Cardiac muscle cell (in vitro differentiated cells and primary cell): ENCODE data around the gene PNPO. TPM values are rescaled to one million over a fixed set of nuclear protein-coding genes. Genes with fewer than 3 reads are reported as not detected.

ENCODE experiments used
- DNase-seq, 2 donors: peaks; one replicate each; pipeline versions ENCODE4 v3.0.0 to v3.0.0-alpha.2; 2010 to 2017; ENCODE audit warnings: low read depth in 1 of 2, low spot score in 1 of 2
- H3K27ac ChIP-seq: fragments of 200-600 bp; sonication (generic); 2 replicates; pipeline ENCODE4 v1.5.1; 2016
- H3K27me3 ChIP-seq: fragments of 200-600 bp; sonication (generic); 2 replicates; pipeline ENCODE4 v1.6.0; 2016; ENCODE audit warnings: control low read depth
- H3K36me3 ChIP-seq: fragments of 200-600 bp; sonication (generic); 2 replicates; pipeline ENCODE4 v1.5.1; 2016; ENCODE audit warnings: control low read depth
- H3K4me1 ChIP-seq: fragments of 200-600 bp; sonication (generic); 2 replicates; pipeline ENCODE4 v1.8.1; 2017; ENCODE audit warnings: low read depth, mild to moderate bottlenecking, mixed run types
- H3K4me3 ChIP-seq: fragments of 200-600 bp; sonication (generic); 2 replicates; pipeline ENCODE4 v1.5.1; 2016; ENCODE audit warnings: mild to moderate bottlenecking
- H3K9me3 ChIP-seq: fragments of 200-600 bp; sonication (generic); 2 replicates; pipeline ENCODE4 v1.5.1; 2017; ENCODE audit warnings: low read depth, mild to moderate bottlenecking, control low read depth
- CTCF ChIP-seq: IDR thresholded peaks from 2 replicates; pipeline ENCODE4 v1.5.1; 2012; ENCODE audit warnings: low read depth, mild to moderate bottlenecking, low read length
- polyA plus RNA-seq: library from polyadenylated mRNA; unstranded; fragments of >200 nt; fragmentation: Nextera tagmentation; extraction: Ambion mirVana; gene quantifications from 2 replicates; pipeline ENCODE4 v1.2.1, GENCODE V29; 2016
- total RNA-seq: library from RNA; depleted of rRNA; stranded (reverse); fragments of >200 nt; gene quantifications from 2 replicates; pipeline ENCODE4 v1.2.3, GENCODE V29; 2016

PNPO gene
- total and polyA plus RNA-seq, 2 experiments from 2014 or later, result 11.7 to 12.9 TPM

GRCh38 chr17:47946929-47947397 is 5.6 kb downstream of the PNPO start:
- H3K4me1 ChIP-seq, result no peaks in the 10 kb centered on the region
- no peak overlapping the region for H3K27ac ChIP-seq
- TF ChIP-seq CTCF, result peak; percentile 88
- no peak overlapping the region for H3K4me3 ChIP-seq
- no peaks in the 10 kb centered on the region for H3K36me3 ChIP-seq
- peak; percentile 71 to 78 for DNase-seq
- no peaks in the 10 kb centered on the region for H3K9me3 ChIP-seq
- no peaks in the 10 kb centered on the region for H3K27me3 ChIP-seq

- H3K9me3 ChIP-seq, result no peaks in the 10 kb centered on the region
- no peak overlapping the region for H3K27ac ChIP-seq
- TF ChIP-seq CTCF, result no peak
- no peak overlapping the region for H3K4me3 ChIP-seq
- H3K27me3 ChIP-seq, result no peaks in the 10 kb centered on the region
- H3K36me3 ChIP-seq, result no peaks in the 10 kb centered on the region
- no peaks in the 10 kb centered on the region for H3K4me1 ChIP-seq
- no peak for DNase-seq
Measured at GRCh38 chr17:47948706-47949196, 7.4 kb downstream of the PNPO start.

GRCh38 chr17:47949197-47949759 is 7.9 kb downstream of the PNPO start:
- Histone ChIP-seq H3K36me3 (no peaks in the 10 kb centered on the region), H3K27me3 (no peaks in the 10 kb centered on the region), H3K9me3 (no peaks in the 10 kb centered on the region), H3K4me1 (no peaks in the 10 kb centered on the region), H3K27ac (no peak overlapping the region), H3K4me3 (no peak overlapping the region)
- peak; percentile 96 for TF ChIP-seq CTCF
- peak; percentile 91 to 95 for DNase-seq

GRCh38 chr17:47949946-47950345 is 8.6 kb downstream of the PNPO start:
- no peak for DNase-seq
- H3K9me3 ChIP-seq, result no peaks in the 10 kb centered on the region
- no peak overlapping the region for H3K4me3 ChIP-seq
- TF ChIP-seq CTCF, result no peak
- H3K36me3 ChIP-seq, result no peaks in the 10 kb centered on the region
- H3K27me3 ChIP-seq, result no peaks in the 10 kb centered on the region
- H3K4me1 ChIP-seq, result no peaks in the 10 kb centered on the region
- no peak overlapping the region for H3K27ac ChIP-seq

- H3K4me1 ChIP-seq, result no peaks in the 10 kb centered on the region
- H3K27ac ChIP-seq, result no peak overlapping the region
- H3K4me3 ChIP-seq, result no peak overlapping the region
- no peaks in the 10 kb centered on the region for H3K36me3 ChIP-seq
- TF ChIP-seq CTCF, result no peak
- no peaks in the 10 kb centered on the region for H3K9me3 ChIP-seq
- no peaks in the 10 kb centered on the region for H3K27me3 ChIP-seq
- no peak for DNase-seq
Measured at GRCh38 chr17:47950448-47950847, 9.1 kb downstream of the PNPO start.
